SK-N-SH treated with all-trans-retinoic acid at 6 μM for 48 hours (cell line): ENCODE data around the gene WAC.

Experiments used
- ARNTL ChIP-seq: fragments of 450-650 bp; formaldehyde crosslinking; IDR thresholded peaks from 2 replicates; pipeline ENCODE4 v1.5.0; 2020; ENCODE audit warnings: low read depth, mild to moderate bottlenecking, moderate library complexity, borderline replicate concordance
- CSDC2 ChIP-seq: fragments of 250-450 bp; sonication (Bioruptor Pico); IDR thresholded peaks from 2 replicates; pipeline ENCODE4 v1.5.0; 2020; ENCODE audit warnings: mild to moderate bottlenecking, moderate library complexity
- ESRRG ChIP-seq: fragments of 250-450 bp; sonication (Bioruptor Pico); IDR thresholded peaks from 2 replicates; pipeline ENCODE4 v1.6.1; 2021; ENCODE audit warnings: mild to moderate bottlenecking
- GLIS3 ChIP-seq: fragments of 250-450 bp; sonication (Bioruptor Pico); IDR thresholded peaks from 2 replicates; pipeline ENCODE4 v1.5.0; 2020; ENCODE audit warnings: mild to moderate bottlenecking, moderate library complexity
- PPARA ChIP-seq: fragments of 250-450 bp; sonication (Bioruptor Pico); IDR thresholded peaks from 2 replicates; pipeline ENCODE4 v1.5.0; 2020; ENCODE audit warnings: mild to moderate bottlenecking, borderline replicate concordance
- RARB ChIP-seq: fragments of 250-450 bp; sonication (Bioruptor Pico); IDR thresholded peaks from 2 replicates; pipeline ENCODE4 v1.8.0; 2021; ENCODE audit warnings: mild to moderate bottlenecking, moderate library complexity
- TCF4 ChIP-seq: fragments of 250-450 bp; sonication (Bioruptor Pico); IDR thresholded peaks from 2 replicates; pipeline ENCODE4 v1.8.0; 2021; ENCODE audit warnings: mild to moderate bottlenecking, moderate library complexity, borderline replicate concordance
- TOX ChIP-seq: fragments of 250-450 bp; sonication (Bioruptor Pico); IDR thresholded peaks from 2 replicates; pipeline ENCODE4 v1.8.0; 2021; ENCODE audit warnings: mild to moderate bottlenecking, moderate library complexity, borderline replicate concordance
- TSHZ2 ChIP-seq: fragments of 250-450 bp; sonication (Bioruptor Pico); IDR thresholded peaks from 2 replicates; pipeline ENCODE4 v1.5.0; 2020; ENCODE audit warnings: mild to moderate bottlenecking, moderate library complexity
- ZC3H10 ChIP-seq: fragments of 250-450 bp; sonication (Bioruptor Pico); IDR thresholded peaks from 2 replicates; pipeline ENCODE4 v1.5.1; 2021; ENCODE audit warnings: mild to moderate bottlenecking, moderate library complexity
- ZFP30 ChIP-seq: fragments of 450-650 bp; formaldehyde crosslinking; IDR thresholded peaks from 2 replicates; pipeline ENCODE4 v1.5.0; 2022; ENCODE audit warnings: mild to moderate bottlenecking, moderate library complexity

- TF ChIP-seq ZC3H10 (CRISPR knock-in tag) (no peak), ARNTL (no peak), ZFP30 (CRISPR knock-in tag) (no peak), TOX (CRISPR knock-in tag) (no peak), PPARA (CRISPR knock-in tag) (no peak), TSHZ2 (CRISPR knock-in tag) (no peak), RARB (no peak), GLIS3 (CRISPR knock-in tag) (no peak), TCF4 (CRISPR knock-in tag) (no peak), CSDC2 (CRISPR knock-in tag) (no peak), ESRRG (CRISPR knock-in tag) (no peak)
These were observed 60.9 kb downstream of the WAC start for GRCh38 chr10:28593811-28594210.
